DND-41 (cell line): Measurements from ENCODE around the gene ARL14EPL.

Experiments
- EZH2 ChIP-seq: IDR thresholded peaks from 3 replicates; pipeline ENCODE4 v1.6.1; 2012; ENCODE audit warnings: borderline replicate concordance, low read depth, mild to moderate bottlenecking, moderate library complexity, low read length, inconsistent platforms; ENCODE audit not compliant: severe bottlenecking
- TF ChIP-seq, protein P1 (sequence below): IDR thresholded peaks from 2 replicates; pipeline ENCODE4 v1.5.1; 2012; ENCODE audit warnings: borderline replicate concordance, low read length, moderate library complexity, mild to moderate bottlenecking; ENCODE audit not compliant: poor library complexity, severe bottlenecking; ENCODE audit errors: extremely low read depth

GRCh38 chr5:115988002-115988401 lies 44.3 kb upstream of the ARL14EPL start:
- TF ChIP-seq, protein P1, sequence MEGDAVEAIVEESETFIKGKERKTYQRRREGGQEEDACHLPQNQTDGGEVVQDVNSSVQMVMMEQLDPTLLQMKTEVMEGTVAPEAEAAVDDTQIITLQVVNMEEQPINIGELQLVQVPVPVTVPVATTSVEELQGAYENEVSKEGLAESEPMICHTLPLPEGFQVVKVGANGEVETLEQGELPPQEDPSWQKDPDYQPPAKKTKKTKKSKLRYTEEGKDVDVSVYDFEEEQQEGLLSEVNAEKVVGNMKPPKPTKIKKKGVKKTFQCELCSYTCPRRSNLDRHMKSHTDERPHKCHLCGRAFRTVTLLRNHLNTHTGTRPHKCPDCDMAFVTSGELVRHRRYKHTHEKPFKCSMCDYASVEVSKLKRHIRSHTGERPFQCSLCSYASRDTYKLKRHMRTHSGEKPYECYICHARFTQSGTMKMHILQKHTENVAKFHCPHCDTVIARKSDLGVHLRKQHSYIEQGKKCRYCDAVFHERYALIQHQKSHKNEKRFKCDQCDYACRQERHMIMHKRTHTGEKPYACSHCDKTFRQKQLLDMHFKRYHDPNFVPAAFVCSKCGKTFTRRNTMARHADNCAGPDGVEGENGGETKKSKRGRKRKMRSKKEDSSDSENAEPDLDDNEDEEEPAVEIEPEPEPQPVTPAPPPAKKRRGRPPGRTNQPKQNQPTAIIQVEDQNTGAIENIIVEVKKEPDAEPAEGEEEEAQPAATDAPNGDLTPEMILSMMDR, result no peak
- TF ChIP-seq EZH2, result no peak
